Measurements from ENCODE around the gene ZNF423. TPM values are rescaled to one million over a fixed set of nuclear protein-coding genes. Genes with fewer than 3 reads are reported as not detected.
"Not testable (repeated sequence)": the region's sequence is repeated elsewhere in the genome, so short reads cannot be mapped to it uniquely, and the experiment has no call there.

The ZNF423 gene
- total RNA-seq, 1 experiment from 2014 or later: 0.49 TPM

DNA sequence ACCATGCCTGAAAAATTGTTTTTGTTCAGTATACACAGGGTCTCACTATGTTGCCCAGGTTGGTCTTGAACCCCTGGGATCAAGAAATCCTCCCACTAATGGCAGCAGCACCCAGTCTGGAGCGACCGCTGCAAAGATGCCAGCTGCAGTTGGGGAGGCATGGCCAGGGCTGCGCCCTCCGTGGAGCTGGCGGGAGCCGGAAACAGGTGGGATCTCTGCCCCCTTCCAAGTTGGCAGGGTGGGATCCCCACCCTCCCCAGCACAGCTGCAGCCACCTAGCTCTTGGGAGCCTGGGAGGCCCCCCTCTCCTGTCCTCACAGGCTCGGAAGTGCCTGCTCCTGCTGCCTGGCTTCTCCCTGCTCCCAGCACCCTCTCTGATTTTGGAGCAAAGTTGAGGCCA is 176.8 kb downstream of the ZNF423 start:
- ATAC-seq (no peak), DNase-seq (ENCODE audit: low read depth, low spot score) (no peak)
- POLR2A ChIA-PET: no interaction called here
- Histone ChIP-seq H3K4me1 (ENCODE audit: control insufficient read depth, insufficient read depth, low read length) (no peaks in the 10 kb centered on the region), H3K9me3 (ENCODE audit: control insufficient read depth, insufficient read depth, low read depth, low read length) (no peaks in the 10 kb centered on the region), H3K27me3 (ENCODE audit: control insufficient read depth, insufficient read depth, low read length) (no peaks in the 10 kb centered on the region; the same call in 1 of the 2 replicates), H3K27ac (ENCODE audit: low read length) (no peak overlapping the region), H3K36me3 (ENCODE audit: control insufficient read depth, insufficient read depth, low read length) (no peaks in the 10 kb centered on the region), H3K4me3 (ENCODE audit: low read depth in 2 of 2, low read length in 2 of 2) (no peak overlapping the region)
- CTCF ChIA-PET: no interaction called here
- no peak for TF ChIP-seq SIN3A (IDR thresholded peaks at IDR 0.05; ENCODE audit: borderline replicate concordance, insufficient read depth, low read depth, low read length)
- no peak for TF ChIP-seq TCF7L2 (IDR thresholded peaks at IDR 0.05; ENCODE audit: low read depth, low read length)
- TF ChIP-seq, protein P1, sequence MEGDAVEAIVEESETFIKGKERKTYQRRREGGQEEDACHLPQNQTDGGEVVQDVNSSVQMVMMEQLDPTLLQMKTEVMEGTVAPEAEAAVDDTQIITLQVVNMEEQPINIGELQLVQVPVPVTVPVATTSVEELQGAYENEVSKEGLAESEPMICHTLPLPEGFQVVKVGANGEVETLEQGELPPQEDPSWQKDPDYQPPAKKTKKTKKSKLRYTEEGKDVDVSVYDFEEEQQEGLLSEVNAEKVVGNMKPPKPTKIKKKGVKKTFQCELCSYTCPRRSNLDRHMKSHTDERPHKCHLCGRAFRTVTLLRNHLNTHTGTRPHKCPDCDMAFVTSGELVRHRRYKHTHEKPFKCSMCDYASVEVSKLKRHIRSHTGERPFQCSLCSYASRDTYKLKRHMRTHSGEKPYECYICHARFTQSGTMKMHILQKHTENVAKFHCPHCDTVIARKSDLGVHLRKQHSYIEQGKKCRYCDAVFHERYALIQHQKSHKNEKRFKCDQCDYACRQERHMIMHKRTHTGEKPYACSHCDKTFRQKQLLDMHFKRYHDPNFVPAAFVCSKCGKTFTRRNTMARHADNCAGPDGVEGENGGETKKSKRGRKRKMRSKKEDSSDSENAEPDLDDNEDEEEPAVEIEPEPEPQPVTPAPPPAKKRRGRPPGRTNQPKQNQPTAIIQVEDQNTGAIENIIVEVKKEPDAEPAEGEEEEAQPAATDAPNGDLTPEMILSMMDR (IDR thresholded peaks at IDR 0.05): no peak
- TF ChIP-seq POLR2AphosphoS5 (IDR thresholded peaks at IDR 0.05; ENCODE audit: low read depth, low read length): no peak
- TF ChIP-seq, protein P2, sequence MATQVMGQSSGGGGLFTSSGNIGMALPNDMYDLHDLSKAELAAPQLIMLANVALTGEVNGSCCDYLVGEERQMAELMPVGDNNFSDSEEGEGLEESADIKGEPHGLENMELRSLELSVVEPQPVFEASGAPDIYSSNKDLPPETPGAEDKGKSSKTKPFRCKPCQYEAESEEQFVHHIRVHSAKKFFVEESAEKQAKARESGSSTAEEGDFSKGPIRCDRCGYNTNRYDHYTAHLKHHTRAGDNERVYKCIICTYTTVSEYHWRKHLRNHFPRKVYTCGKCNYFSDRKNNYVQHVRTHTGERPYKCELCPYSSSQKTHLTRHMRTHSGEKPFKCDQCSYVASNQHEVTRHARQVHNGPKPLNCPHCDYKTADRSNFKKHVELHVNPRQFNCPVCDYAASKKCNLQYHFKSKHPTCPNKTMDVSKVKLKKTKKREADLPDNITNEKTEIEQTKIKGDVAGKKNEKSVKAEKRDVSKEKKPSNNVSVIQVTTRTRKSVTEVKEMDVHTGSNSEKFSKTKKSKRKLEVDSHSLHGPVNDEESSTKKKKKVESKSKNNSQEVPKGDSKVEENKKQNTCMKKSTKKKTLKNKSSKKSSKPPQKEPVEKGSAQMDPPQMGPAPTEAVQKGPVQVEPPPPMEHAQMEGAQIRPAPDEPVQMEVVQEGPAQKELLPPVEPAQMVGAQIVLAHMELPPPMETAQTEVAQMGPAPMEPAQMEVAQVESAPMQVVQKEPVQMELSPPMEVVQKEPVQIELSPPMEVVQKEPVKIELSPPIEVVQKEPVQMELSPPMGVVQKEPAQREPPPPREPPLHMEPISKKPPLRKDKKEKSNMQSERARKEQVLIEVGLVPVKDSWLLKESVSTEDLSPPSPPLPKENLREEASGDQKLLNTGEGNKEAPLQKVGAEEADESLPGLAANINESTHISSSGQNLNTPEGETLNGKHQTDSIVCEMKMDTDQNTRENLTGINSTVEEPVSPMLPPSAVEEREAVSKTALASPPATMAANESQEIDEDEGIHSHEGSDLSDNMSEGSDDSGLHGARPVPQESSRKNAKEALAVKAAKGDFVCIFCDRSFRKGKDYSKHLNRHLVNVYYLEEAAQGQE (IDR thresholded peaks at IDR 0.05; ENCODE audit: insufficient read depth in 1 of 2, low read depth in 2 of 2, low read length in 1 of 2): no peak
- in situ Hi-C loops (cut with HindIII; ENCODE audit: low pct_unique_long_range_greater_than_20kb, low sequenced_read_pairs): no loop called here
- no TSS peak for BruUV-seq (replicated peaks)
- intact Hi-C loops (cut with micrococcal nuclease; ENCODE audit: unreplicated experiment): no loop called here

- H3K27ac ChIP-seq (ENCODE audit: low read length); in situ Hi-C loops (cut with HindIII; ENCODE audit: low pct_unique_long_range_greater_than_20kb, low sequenced_read_pairs); H3K36me3 ChIP-seq (ENCODE audit: control insufficient read depth, insufficient read depth, low read length); DNase-seq (ENCODE audit: low read depth, low spot score); BruUV-seq (replicated peaks); H3K4me3 ChIP-seq (ENCODE audit: low read depth in 2 of 2, low read length in 2 of 2); ATAC-seq; H3K9me3 ChIP-seq (ENCODE audit: control insufficient read depth, insufficient read depth, low read depth, low read length); H3K4me1 ChIP-seq (ENCODE audit: control insufficient read depth, insufficient read depth, low read length); intact Hi-C loops (cut with micrococcal nuclease; ENCODE audit: unreplicated experiment); H3K27me3 ChIP-seq (ENCODE audit: control insufficient read depth, insufficient read depth, low read length): not testable (repeated sequence)
- CTCF ChIA-PET: interaction anchor here (0.5 kb wide), 1 partner anchor 178 kb away, joined by 6 read pairs; the partner anchor contains the start of gene ZNF423
- POLR2A ChIA-PET: interaction anchor here (0.6 kb wide), 1 partner anchor 12 kb away, joined by 5 read pairs; no protein-coding TSS in a partner anchor
Observed at GRCh38 chr16:49677661-49678060, 178.3 kb downstream of the ZNF423 start.

- no peak overlapping the region for H3K27ac ChIP-seq (ENCODE audit: low read length)
Observed at GRCh38 chr16:49675413-49675812, 180.5 kb downstream of the ZNF423 start.

More at GRCh38 chr16:49675413-49675812, 180.5 kb downstream of the ZNF423 start:
- no peaks in the 10 kb centered on the region for H3K36me3 ChIP-seq (ENCODE audit: control insufficient read depth, insufficient read depth, low read length)
- no TSS peak for BruUV-seq (replicated peaks)
- intact Hi-C loops (cut with micrococcal nuclease; ENCODE audit: unreplicated experiment) (no loop called here), in situ Hi-C loops (cut with HindIII; ENCODE audit: low pct_unique_long_range_greater_than_20kb, low sequenced_read_pairs) (no loop called here)
- no peak overlapping the region for H3K4me3 ChIP-seq (ENCODE audit: low read depth in 2 of 2, low read length in 2 of 2)
- POLR2A ChIA-PET: no interaction called here
- H3K4me1 ChIP-seq (ENCODE audit: control insufficient read depth, insufficient read depth, low read length): no peaks in the 10 kb centered on the region
- H3K9me3 ChIP-seq (ENCODE audit: control insufficient read depth, insufficient read depth, low read depth, low read length): no peaks in the 10 kb centered on the region
- CTCF ChIA-PET: interaction anchor here (0.6 kb wide), 1 partner anchor 13 kb away, joined by 6 read pairs; no protein-coding TSS in a partner anchor
- TF ChIP-seq TCF7L2 (IDR thresholded peaks at IDR 0.05; ENCODE audit: low read depth, low read length) (no peak), SIN3A (IDR thresholded peaks at IDR 0.05; ENCODE audit: borderline replicate concordance, insufficient read depth, low read depth, low read length) (no peak)
- TF ChIP-seq, protein P1 (IDR thresholded peaks at IDR 0.05): no peak
- TF ChIP-seq, protein P2 (IDR thresholded peaks at IDR 0.05; ENCODE audit: insufficient read depth in 1 of 2, low read depth in 2 of 2, low read length in 1 of 2): no peak
- no peaks in the 10 kb centered on the region for H3K27me3 ChIP-seq (ENCODE audit: control insufficient read depth, insufficient read depth, low read length)
- ATAC-seq (no peak), DNase-seq (ENCODE audit: low read depth, low spot score) (no peak)
